Ishikawa (cell line): Measurements from ENCODE around the gene WAS.

ENCODE experiments used
- CEBPB ChIP-seq: IDR thresholded peaks from 2 replicates; pipeline ENCODE4 v1.6.1; 2012
- CREB1 ChIP-seq: IDR thresholded peaks from 2 replicates; pipeline ENCODE4 v1.6.1; 2012; ENCODE audit warnings: low read depth
- EGR1 ChIP-seq: IDR thresholded peaks from 2 replicates; pipeline ENCODE4 v1.6.1; 2012
- EP300 ChIP-seq: IDR thresholded peaks from 2 replicates; pipeline ENCODE4 v1.6.1; 2012; ENCODE audit warnings: borderline replicate concordance
- FOXM1 ChIP-seq: IDR thresholded peaks from 2 replicates; pipeline ENCODE4 v1.6.1; 2012; ENCODE audit warnings: low read depth, borderline replicate concordance
- MAX ChIP-seq: IDR thresholded peaks from 2 replicates; pipeline ENCODE4 v1.6.1; 2012
- NFIC ChIP-seq: IDR thresholded peaks from 2 replicates; pipeline ENCODE4 v1.6.1; 2012
- RAD21 ChIP-seq: IDR thresholded peaks from 2 replicates; pipeline ENCODE4 v1.6.1; 2012; ENCODE audit warnings: low read depth
- REST ChIP-seq: IDR thresholded peaks from 2 replicates; pipeline ENCODE4 v1.6.1; 2012; ENCODE audit warnings: low read depth, mild to moderate bottlenecking
- TAF1 ChIP-seq: IDR thresholded peaks from 2 replicates; pipeline ENCODE4 v1.6.1; 2012; ENCODE audit warnings: low read depth, mild to moderate bottlenecking
- TCF12 ChIP-seq: IDR thresholded peaks from 2 replicates; pipeline ENCODE4 v1.6.1; 2012; ENCODE audit warnings: low read depth
- TEAD4 ChIP-seq: IDR thresholded peaks from 2 replicates; pipeline ENCODE4 v1.6.1; 2012
- USF1 ChIP-seq: IDR thresholded peaks from 2 replicates; pipeline ENCODE4 v1.6.1; 2012
- YY1 ChIP-seq: IDR thresholded peaks from 2 replicates; pipeline ENCODE4 v1.6.1; 2012; ENCODE audit warnings: low read depth
- ZBTB7A ChIP-seq: IDR thresholded peaks from 2 replicates; pipeline ENCODE4 v1.6.1; 2012; ENCODE audit warnings: low read depth

Gene WAS

GRCh38 chrX:48696909-48697727 lies 13.5 kb downstream of the WAS start:
- TF ChIP-seq EP300 = no peak
- TF ChIP-seq REST = no peak
- no peak; the same call in none of the 2 replicates for TF ChIP-seq MAX
- TF ChIP-seq TAF1 = no peak
- no peak for TF ChIP-seq TEAD4
- no peak for TF ChIP-seq CEBPB
- no peak for TF ChIP-seq FOXM1
- no peak for TF ChIP-seq USF1
- no peak for TF ChIP-seq CREB1
- TF ChIP-seq YY1 = no peak
- no peak for TF ChIP-seq EGR1
- no peak for TF ChIP-seq NFIC
- TF ChIP-seq ZBTB7A = no peak
- no peak for TF ChIP-seq TCF12
- no peak for TF ChIP-seq RAD21

GRCh38 chrX:48698306-48698705 lies 14.7 kb downstream of the WAS start:
- no peak for TF ChIP-seq CEBPB
- no peak for TF ChIP-seq TAF1
- no peak for TF ChIP-seq CREB1
- TF ChIP-seq TEAD4 = no peak
- no peak for TF ChIP-seq USF1

- no peak for TF ChIP-seq REST
- no peak for TF ChIP-seq CREB1
- TF ChIP-seq TEAD4 = no peak
- TF ChIP-seq RAD21 = no peak
- TF ChIP-seq TCF12 = no peak
- TF ChIP-seq CEBPB = no peak
- TF ChIP-seq NFIC = no peak
- TF ChIP-seq TAF1 = no peak
- no peak for TF ChIP-seq USF1
- TF ChIP-seq EGR1 = no peak
- TF ChIP-seq MAX = no peak
- no peak for TF ChIP-seq FOXM1
Measured at GRCh38 chrX:48700246-48700645, 16.6 kb downstream of the WAS start.

- no peak for TF ChIP-seq CEBPB
Measured at GRCh38 chrX:48700951-48701653, 17.5 kb downstream of the WAS start.

GRCh38 chrX:48702032-48702431 lies 18.4 kb downstream of the WAS start:
- no peak for TF ChIP-seq USF1
- no peak for TF ChIP-seq EGR1
- no peak for TF ChIP-seq REST
- no peak for TF ChIP-seq ZBTB7A
- TF ChIP-seq EP300 = no peak
- TF ChIP-seq NFIC = no peak
- TF ChIP-seq FOXM1 = no peak
- no peak for TF ChIP-seq MAX
- no peak for TF ChIP-seq YY1
- TF ChIP-seq TEAD4 = no peak
- TF ChIP-seq CREB1 = no peak
- no peak for TF ChIP-seq TAF1
- TF ChIP-seq CEBPB = no peak
- TF ChIP-seq TCF12 = no peak
- no peak for TF ChIP-seq RAD21
